GM12875 (cell line): ENCODE data around the gene NHERF1.
A peak's percentile ranks its signal among the peaks of the same experiment; 100 is the strongest.

ENCODE experiments used
- H3K4me3 ChIP-seq: one replicate; pipeline ENCODE4 v1.5.1; 2011; ENCODE audit warnings: low read depth, low read length, control low read depth
- TF ChIP-seq, protein P1 (sequence below): IDR thresholded peaks from 2 replicates; pipeline ENCODE4 v1.5.1; 2011; ENCODE audit warnings: low read depth, mild to moderate bottlenecking, control low read depth, inconsistent platforms, low read length, moderate library complexity, borderline replicate concordance; ENCODE audit not compliant: insufficient read depth

Gene NHERF1

DNA sequence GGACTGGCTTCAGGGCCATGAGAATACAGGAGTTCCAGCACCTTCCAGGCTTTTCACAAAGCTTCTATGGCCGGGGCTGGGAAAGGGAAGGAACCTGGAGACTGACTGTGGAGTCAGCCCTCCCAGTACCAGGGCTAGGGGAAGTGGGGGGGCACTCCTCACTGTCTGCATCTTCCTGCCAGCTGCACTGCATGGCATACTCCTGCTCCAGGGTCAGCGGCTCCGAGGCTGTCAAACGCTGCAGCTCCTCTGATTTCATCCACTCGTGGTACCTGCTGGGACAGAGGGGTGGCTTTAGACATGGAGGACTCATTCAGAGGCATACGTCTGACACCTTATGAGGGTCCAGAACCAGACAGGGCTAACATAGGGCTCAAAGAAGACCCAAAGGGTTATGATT lies 25.0 kb downstream of the NHERF1 start:
- H3K4me3 ChIP-seq = no peak overlapping the region
- TF ChIP-seq, protein P1, sequence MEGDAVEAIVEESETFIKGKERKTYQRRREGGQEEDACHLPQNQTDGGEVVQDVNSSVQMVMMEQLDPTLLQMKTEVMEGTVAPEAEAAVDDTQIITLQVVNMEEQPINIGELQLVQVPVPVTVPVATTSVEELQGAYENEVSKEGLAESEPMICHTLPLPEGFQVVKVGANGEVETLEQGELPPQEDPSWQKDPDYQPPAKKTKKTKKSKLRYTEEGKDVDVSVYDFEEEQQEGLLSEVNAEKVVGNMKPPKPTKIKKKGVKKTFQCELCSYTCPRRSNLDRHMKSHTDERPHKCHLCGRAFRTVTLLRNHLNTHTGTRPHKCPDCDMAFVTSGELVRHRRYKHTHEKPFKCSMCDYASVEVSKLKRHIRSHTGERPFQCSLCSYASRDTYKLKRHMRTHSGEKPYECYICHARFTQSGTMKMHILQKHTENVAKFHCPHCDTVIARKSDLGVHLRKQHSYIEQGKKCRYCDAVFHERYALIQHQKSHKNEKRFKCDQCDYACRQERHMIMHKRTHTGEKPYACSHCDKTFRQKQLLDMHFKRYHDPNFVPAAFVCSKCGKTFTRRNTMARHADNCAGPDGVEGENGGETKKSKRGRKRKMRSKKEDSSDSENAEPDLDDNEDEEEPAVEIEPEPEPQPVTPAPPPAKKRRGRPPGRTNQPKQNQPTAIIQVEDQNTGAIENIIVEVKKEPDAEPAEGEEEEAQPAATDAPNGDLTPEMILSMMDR = no peak

DNA sequence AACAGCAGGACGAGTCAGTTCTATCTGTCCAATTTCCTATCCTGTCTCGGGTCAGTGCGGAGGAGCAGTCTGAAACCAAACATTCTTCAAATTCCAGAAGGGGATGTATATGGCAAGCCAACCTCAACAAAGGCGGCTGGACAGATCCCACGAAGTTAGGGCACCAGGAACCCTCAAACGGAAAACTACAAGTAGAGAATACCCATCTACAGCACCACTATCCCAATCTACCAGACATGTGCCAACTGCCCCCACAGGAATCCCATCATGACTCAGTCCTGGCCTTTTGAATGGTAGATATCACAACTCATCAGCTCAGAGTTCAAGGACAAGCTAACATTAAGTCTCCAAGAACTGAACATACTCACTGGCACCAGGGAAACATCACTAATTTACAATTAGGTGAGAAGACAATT lies 25.5 kb downstream of the NHERF1 start:
- TF ChIP-seq, protein P1 = no peak
- no peak overlapping the region for H3K4me3 ChIP-seq

DNA sequence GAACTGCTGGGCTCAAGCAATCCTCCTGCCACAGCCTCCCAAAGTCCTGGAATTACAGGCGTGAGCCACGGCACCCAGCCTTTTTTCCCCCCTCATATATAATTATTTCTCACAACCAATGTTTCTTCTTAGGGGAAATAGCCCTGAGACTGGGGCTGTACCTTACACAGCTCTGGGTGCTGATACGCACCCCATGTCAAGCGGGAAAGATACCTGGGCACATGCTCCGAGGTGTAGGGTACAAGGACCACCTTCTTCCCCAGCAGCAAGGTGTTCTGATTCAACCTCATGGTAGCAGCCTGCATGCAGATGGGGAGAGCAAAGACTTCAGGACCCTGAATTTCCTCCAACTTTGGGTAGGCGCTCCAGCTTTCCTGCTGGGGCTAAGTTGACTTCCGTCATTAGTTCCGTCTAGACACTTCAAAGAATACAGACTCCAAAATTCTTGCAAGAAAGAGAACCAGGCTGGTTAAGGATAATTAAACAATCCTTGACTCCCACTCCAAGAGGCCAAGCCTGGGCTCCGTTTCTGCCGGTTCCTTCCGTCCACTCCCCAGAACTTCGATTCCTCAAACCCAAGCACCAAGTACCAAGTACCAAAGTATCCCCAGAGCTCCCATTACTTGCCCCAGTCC lies 27.1 kb downstream of the NHERF1 start:
- TF ChIP-seq, protein P1 = no peak
- peak overlapping the region; percentile 62 for H3K4me3 ChIP-seq

GRCh38 chr17:74776044-74776962 lies 27.9 kb downstream of the NHERF1 start, which contains the start of gene NAT9:
Gene NAT9 (minus strand): TSS chr17:74776345. CDS start chr17:74775698, 647 bp downstream.
- peak within 1 kb of the TSS; percentile 69 for H3K4me3 ChIP-seq
- TF ChIP-seq, protein P1 = no peak

DNA sequence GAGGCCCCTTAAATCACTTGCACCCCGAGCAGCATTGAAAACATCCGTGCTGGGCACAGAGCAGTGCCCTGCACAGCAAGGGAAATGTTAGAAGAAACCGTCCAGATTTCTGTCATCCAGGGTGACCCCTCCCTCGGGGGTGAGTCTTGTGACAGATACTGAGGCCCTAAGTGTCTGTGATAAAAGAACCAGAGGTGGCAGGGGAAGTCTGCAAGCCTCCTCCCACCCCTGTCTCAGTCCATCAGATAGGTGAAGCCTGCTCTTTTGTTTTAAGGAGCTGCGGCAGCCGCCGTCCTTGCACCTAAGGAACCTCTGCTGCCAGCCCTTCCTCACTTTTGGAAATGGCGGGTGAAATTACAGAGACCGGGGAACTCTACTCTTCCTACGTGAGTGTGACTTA lies 28.6 kb downstream of the NHERF1 start:
- H3K4me3 ChIP-seq = peak overlapping the region; percentile 69
- TF ChIP-seq, protein P1 = no peak

DNA sequence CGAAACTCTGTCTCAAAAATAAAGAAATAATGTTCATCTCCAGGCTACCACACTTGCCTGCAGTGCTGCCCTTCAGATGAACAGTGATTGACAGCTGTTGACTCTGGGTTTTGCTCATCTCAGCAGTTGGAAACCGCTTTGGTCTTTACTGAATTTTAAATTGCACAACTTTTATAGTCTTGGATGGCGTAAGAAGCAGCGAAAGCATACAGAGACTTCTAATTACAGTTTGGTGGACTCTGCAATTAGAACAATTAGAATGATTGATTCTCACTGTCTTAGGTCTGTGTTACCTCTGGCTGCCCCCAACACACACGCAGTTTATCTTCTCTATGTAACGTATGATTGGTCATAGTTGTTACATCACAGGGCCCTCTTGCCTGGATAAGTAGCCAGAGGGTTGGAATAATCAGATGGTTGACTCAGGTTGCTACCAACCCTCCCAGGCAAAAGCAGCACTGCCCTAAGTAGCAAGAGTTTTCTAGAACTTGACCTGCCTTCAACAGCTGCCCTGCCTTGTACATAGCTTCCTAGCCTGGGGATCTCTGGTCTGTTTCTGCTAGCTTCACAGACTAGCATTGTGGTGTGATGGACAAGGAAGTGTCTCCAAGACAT lies 29.6 kb downstream of the NHERF1 start:
- TF ChIP-seq, protein P1 = no peak
- no peak overlapping the region for H3K4me3 ChIP-seq
